K562 (cell line): ENCODE results near the gene PROK1. TPM values are rescaled to one million over a fixed set of nuclear protein-coding genes. Genes with fewer than 3 reads are reported as not detected.

Experiments
- ARID1B ChIP-seq: fragments of 450-650 bp; IDR thresholded peaks from 2 replicates; pipeline ENCODE4 v1.6.1; 2016; ENCODE audit warnings: antibody characterized with exemption, mild to moderate bottlenecking, inconsistent platforms
- CCAR2 ChIP-seq: fragments of 200-400 bp; formaldehyde crosslinking; IDR thresholded peaks from 2 replicates; pipeline ENCODE4 v1.6.1; 2017; ENCODE audit warnings: mild to moderate bottlenecking, low read depth, low read length
- CHD1 ChIP-seq: fragments of 200-600 bp; sonication (generic); IDR thresholded peaks from one replicate; pipeline ENCODE4 v1.6.1; 2012; ENCODE audit warnings: mild to moderate bottlenecking, moderate library complexity, low read length, inconsistent platforms
- ELF2 ChIP-seq: fragments of 250-450 bp; sonication (Bioruptor Pico); IDR thresholded peaks from 2 replicates; pipeline ENCODE4 v1.5.0; 2021; ENCODE audit warnings: mild to moderate bottlenecking
- EP300 ChIP-seq: IDR thresholded peaks from 2 replicates; pipeline ENCODE4 v1.6.1; 2012; ENCODE audit warnings: low read length, improper control_type of control experiment
- L3MBTL2 ChIP-seq: fragments of 450-650 bp; IDR thresholded peaks from 2 replicates; pipeline ENCODE4 v1.6.1; 2016; ENCODE audit warnings: mild to moderate bottlenecking, moderate library complexity
- MTA2 ChIP-seq: fragments of 450-650 bp; IDR thresholded peaks from 2 replicates; pipeline ENCODE4 v1.6.1; 2016; ENCODE audit warnings: low read depth
- MYC ChIP-seq, 2 experiments: fragments of 250-450 bp in 1 of 2; sonication (Bioruptor Pico) in 1 of 2; IDR thresholded peaks; 2 replicates each; pipeline versions ENCODE4 v1.5.1 to v1.6.1; 2012 to 2021; ENCODE audit warnings: low read depth in 2 of 2, borderline replicate concordance in 1 of 2, improper control_type of control experiment in 1 of 2, low read length in 1 of 2, mild to moderate bottlenecking in 1 of 2, moderate library complexity in 1 of 2
- NCOR1 ChIP-seq: fragments of 450-650 bp; IDR thresholded peaks from 2 replicates; pipeline ENCODE4 v1.6.1; 2016; ENCODE audit warnings: mild to moderate bottlenecking, moderate library complexity
- PRPF4 ChIP-seq: fragments of 200-400 bp; formaldehyde crosslinking; IDR thresholded peaks from one replicate; pipeline ENCODE4 v1.6.1; 2017; ENCODE audit warnings: low read length, low read depth, mild to moderate bottlenecking; ENCODE audit not compliant: insufficient read depth, poor library complexity, severe bottlenecking
- RAD51 ChIP-seq: fragments of 450-650 bp; IDR thresholded peaks from 2 replicates; pipeline ENCODE4 v1.7.1; 2016; ENCODE audit warnings: low read depth, mild to moderate bottlenecking, borderline replicate concordance
- TCF3 ChIP-seq: sonication (generic); formaldehyde crosslinking; IDR thresholded peaks from 2 replicates; pipeline ENCODE4 v1.4.0; 2020; ENCODE audit warnings: mild to moderate bottlenecking, missing genetic modification reagents
- TEAD4 ChIP-seq, 2 experiments: sonication (generic) in 1 of 2; formaldehyde crosslinking in 1 of 2; IDR thresholded peaks; 2 replicates each; pipeline versions ENCODE4 v1.6.1 to v1.8.0; 2012 to 2022; ENCODE audit warnings: borderline replicate concordance in 1 of 2, inconsistent platforms in 1 of 2, low read length in 1 of 2, mild to moderate bottlenecking in 1 of 2, missing genetic modification reagents in 1 of 2
- ZBTB7A ChIP-seq: IDR thresholded peaks from 2 replicates; pipeline ENCODE4 v1.6.1; 2011; ENCODE audit warnings: low read depth, mild to moderate bottlenecking, low read length, moderate library complexity, borderline replicate concordance; ENCODE audit not compliant: control insufficient read depth
- ZNF79 ChIP-seq: fragments of 250-450 bp; sonication (Bioruptor Pico); IDR thresholded peaks from 2 replicates; pipeline ENCODE4 v1.4.0; 2020; ENCODE audit warnings: low read depth, mild to moderate bottlenecking, moderate library complexity
- polyA plus RNA-seq, 8 experiments: library from polyadenylated mRNA; depleted of rRNA in 4 of 8; stranded (reverse) in 5 of 8; unstranded in 3 of 8; fragments of >200 nt; fragmentation: Nextera tagmentation in 2 of 8; fragmentation: Illumina TruSeq in 1 of 8; extraction: Ambion mirVana in 2 of 8; extraction: Trizol in 1 of 8; gene quantifications; 2 replicates each; pipeline versions ENCODE4 v1.2.1 to v1.2.3, GENCODE V29; 2011 to 2014; ENCODE audit warnings: inconsistent platforms in 1 of 8, missing spikeins in 1 of 8
- total RNA-seq, 7 experiments: library from RNA; depleted of rRNA in 6 of 7; stranded (reverse); fragments of >200 nt in 6 of 7; fragmentation: Illumina TruSeq in 2 of 7; extraction: Trizol in 2 of 7; gene quantifications; 2 replicates each; pipeline versions ENCODE4 v1.2.1 to v1.2.3, GENCODE V29; 2011 to 2021; ENCODE audit warnings: low replicate concordance in 1 of 7
- TF ChIP-seq, protein P1 (sequence below), 3 experiments: fragments of 200-800 bp in 1 of 3; sonication (Bioruptor generic) in 1 of 3; sonication (generic) in 1 of 3; formaldehyde crosslinking in 1 of 3; IDR thresholded peaks; 2 replicates each; pipeline versions ENCODE4 v1.6.1 to v1.8.0; 2016 to 2022; ENCODE audit warnings: mild to moderate bottlenecking in 2 of 3, missing compliant biosample characterization in 2 of 3, missing genetic modification characterization in 2 of 3, missing genetic modification reagents in 1 of 3
- TF ChIP-seq, protein P2 (sequence below): fragments of 450-650 bp; formaldehyde crosslinking; IDR thresholded peaks from 2 replicates; pipeline ENCODE4 v1.4.0; 2020; ENCODE audit warnings: mild to moderate bottlenecking

Gene PROK1
- total and polyA plus RNA-seq, 9 of the 15 experiments (the other 6 are each of a cell fraction or from before 2014, with no cell fraction given) = 0.15 TPM; not detected in 8

- TF ChIP-seq NCOR1 = 0 out of 2 replicates have a peak, but pooled peaks have one; percentile 29
- no peak for TF ChIP-seq CHD1
- TF ChIP-seq TCF3 (CRISPR knock-in tag) = peak; percentile 74
- TF ChIP-seq, protein P1, sequence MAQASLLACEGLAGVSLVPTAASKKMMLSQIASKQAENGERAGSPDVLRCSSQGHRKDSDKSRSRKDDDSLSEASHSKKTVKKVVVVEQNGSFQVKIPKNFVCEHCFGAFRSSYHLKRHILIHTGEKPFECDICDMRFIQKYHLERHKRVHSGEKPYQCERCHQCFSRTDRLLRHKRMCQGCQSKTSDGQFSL (CRISPR knock-in tag; IDR thresholded peaks at IDR 0.05) = no peak
- TF ChIP-seq, protein P1 (tag; IDR thresholded peaks at IDR 0.05) = no peak
- TF ChIP-seq EP300 = peak; percentile 48; the same call in 1 of the 2 replicates
- no peak for TF ChIP-seq ZNF79 (CRISPR knock-in tag)
- TF ChIP-seq, protein P2, sequence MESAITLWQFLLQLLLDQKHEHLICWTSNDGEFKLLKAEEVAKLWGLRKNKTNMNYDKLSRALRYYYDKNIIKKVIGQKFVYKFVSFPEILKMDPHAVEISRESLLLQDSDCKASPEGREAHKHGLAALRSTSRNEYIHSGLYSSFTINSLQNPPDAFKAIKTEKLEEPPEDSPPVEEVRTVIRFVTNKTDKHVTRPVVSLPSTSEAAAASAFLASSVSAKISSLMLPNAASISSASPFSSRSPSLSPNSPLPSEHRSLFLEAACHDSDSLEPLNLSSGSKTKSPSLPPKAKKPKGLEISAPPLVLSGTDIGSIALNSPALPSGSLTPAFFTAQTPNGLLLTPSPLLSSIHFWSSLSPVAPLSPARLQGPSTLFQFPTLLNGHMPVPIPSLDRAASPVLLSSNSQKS (CRISPR knock-in tag) = no peak
- TF ChIP-seq L3MBTL2 = no peak
- TF ChIP-seq PRPF4 = no peak
- no peak for TF ChIP-seq ELF2 (CRISPR knock-in tag)
- no peak for TF ChIP-seq RAD51
- no peak for TF ChIP-seq ZBTB7A
- TF ChIP-seq TEAD4 (IDR thresholded peaks at IDR 0.05; ENCODE audit: low read length) = peak; percentile 25; the same call in 1 of the 2 replicates
- no peak for TF ChIP-seq TEAD4 (CRISPR knock-in tag; IDR thresholded peaks at IDR 0.05; ENCODE audit: borderline replicate concordance)
- TF ChIP-seq MTA2 = peak; percentile 49; the same call in 1 of the 2 replicates
- TF ChIP-seq CCAR2 = no peak
- no peak for TF ChIP-seq MYC (IDR thresholded peaks at IDR 0.05; ENCODE audit: low read depth, low read length)
- no peak for TF ChIP-seq MYC (CRISPR knock-in tag; IDR thresholded peaks at IDR 0.05; ENCODE audit: borderline replicate concordance, low read depth)
- peak; percentile 72 for TF ChIP-seq ARID1B
These were observed 17.7 kb upstream of the PROK1 start (continued) for GRCh38 chr1:110433213-110433612.
